Vagina (tissue), 2 donors: ENCODE measurements around the gene MAP2K5. TPM values are rescaled to one million over a fixed set of nuclear protein-coding genes. Genes with fewer than 3 reads are reported as not detected.

ENCODE experiments used
- DNase-seq, 2 donors: peaks; one replicate each; pipeline ENCODE4 v3.0.0-alpha.2; 2017; ENCODE audit errors: extremely low spot score in 2 of 2
- H3K27ac ChIP-seq: fragments of 200-600 bp; sonication (generic); one replicate; pipeline ENCODE4 v1.5.1; 2019
- H3K27me3 ChIP-seq: fragments of 200-600 bp; sonication (generic); one replicate; pipeline ENCODE4 v1.5.1; 2019
- H3K36me3 ChIP-seq, 2 donors: fragments of 200-600 bp; sonication (generic); one replicate each; pipeline ENCODE4 v1.5.1; 2017 to 2019
- H3K4me1 ChIP-seq: fragments of 200-600 bp; sonication (generic); one replicate; pipeline ENCODE4 v1.5.1; 2019
- H3K4me3 ChIP-seq, 2 donors: fragments of 200-600 bp; sonication (generic); 1 replicate in 1 of 2; 2 replicates in 1 of 2; pipeline ENCODE4 v1.5.1; 2016 to 2019
- H3K9me3 ChIP-seq: fragments of 200-600 bp; sonication (generic); one replicate; pipeline ENCODE4 v1.5.1; 2019
- POLR2A ChIP-seq, 2 donors: fragments of 450-650 bp; IDR thresholded peaks; one replicate each; pipeline ENCODE4 v1.6.1; 2017; ENCODE audit warnings: antibody characterized with exemption in 2 of 2, mild to moderate bottlenecking in 2 of 2, moderate library complexity in 2 of 2
- POLR2AphosphoS5 ChIP-seq, 2 donors: sonication (generic); formaldehyde crosslinking; IDR thresholded peaks; one replicate each; pipeline ENCODE4 v1.9.0; 2017; ENCODE audit warnings: antibody characterized with exemption in 2 of 2, mild to moderate bottlenecking in 2 of 2, low read depth in 1 of 2; ENCODE audit not compliant: insufficient read depth in 1 of 2
- intact Hi-C: fragments of 100-400 bp; cut with DNase I; formaldehyde crosslinking; loops from one replicate; pipeline ENCODE4 v1.15.1; 2023
- total RNA-seq: library from RNA; depleted of rRNA; stranded (reverse); fragments of >200 nt; gene quantifications from one replicate; pipeline ENCODE4 v1.2.3, GENCODE V29; 2016
- TF ChIP-seq, protein P1 (sequence below), 3 experiments: fragments of 450-650 bp in 2 of 3; fragments of 200-600 bp in 1 of 3; sonication (generic) in 1 of 3; IDR thresholded peaks; one replicate each; pipeline ENCODE4 v1.5.1; 2017 to 2019; ENCODE audit warnings: antibody characterized with exemption in 3 of 3, mild to moderate bottlenecking in 2 of 3, moderate library complexity in 2 of 3

MAP2K5 gene
- total RNA-seq, 1 donor from 2014 or later = 13.5 TPM

DNA sequence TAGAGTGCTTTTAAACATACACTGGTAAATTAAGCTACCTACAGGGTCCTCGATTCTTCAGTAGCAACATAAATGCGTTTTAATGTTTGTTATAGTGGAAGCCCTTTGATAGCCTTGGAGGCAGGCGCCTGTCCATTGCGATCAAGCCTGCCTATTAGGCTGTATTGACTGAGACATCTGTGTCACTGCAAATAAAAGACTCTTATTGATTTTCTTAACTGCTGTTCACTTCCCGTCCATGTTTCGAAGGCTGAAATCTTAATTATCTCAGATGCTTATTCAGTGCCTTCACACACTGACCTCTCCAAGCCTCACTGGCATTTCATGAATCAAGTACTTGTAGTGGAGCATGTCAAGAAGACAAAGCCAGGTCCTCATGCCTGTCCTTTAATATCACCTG lies 51.1 kb downstream of the MAP2K5 start:
- Histone ChIP-seq H3K36me3 (peaks cover 0 to 17% of the 10 kb centered on the region in 2 donors), H3K4me1 (no peaks in the 10 kb centered on the region), H3K27ac (no peak overlapping the region), H3K27me3 (no peaks in the 10 kb centered on the region), H3K4me3 (no peak overlapping the region), H3K9me3 (no peaks in the 10 kb centered on the region)
- TF ChIP-seq POLR2AphosphoS5 (IDR thresholded peaks at IDR 0.05; ENCODE audit: insufficient read depth in 1 of 2, low read depth in 1 of 2) = no peak
- DNase-seq = no peak
- intact Hi-C loops = no loop called here

GRCh38 chr15:67594770-67595169 lies 52.3 kb downstream of the MAP2K5 start:
- no peak overlapping the region for H3K27ac ChIP-seq
- peaks cover 0 to 17% of the 10 kb centered on the region in 2 donors for H3K36me3 ChIP-seq
- TF ChIP-seq, protein P1, sequence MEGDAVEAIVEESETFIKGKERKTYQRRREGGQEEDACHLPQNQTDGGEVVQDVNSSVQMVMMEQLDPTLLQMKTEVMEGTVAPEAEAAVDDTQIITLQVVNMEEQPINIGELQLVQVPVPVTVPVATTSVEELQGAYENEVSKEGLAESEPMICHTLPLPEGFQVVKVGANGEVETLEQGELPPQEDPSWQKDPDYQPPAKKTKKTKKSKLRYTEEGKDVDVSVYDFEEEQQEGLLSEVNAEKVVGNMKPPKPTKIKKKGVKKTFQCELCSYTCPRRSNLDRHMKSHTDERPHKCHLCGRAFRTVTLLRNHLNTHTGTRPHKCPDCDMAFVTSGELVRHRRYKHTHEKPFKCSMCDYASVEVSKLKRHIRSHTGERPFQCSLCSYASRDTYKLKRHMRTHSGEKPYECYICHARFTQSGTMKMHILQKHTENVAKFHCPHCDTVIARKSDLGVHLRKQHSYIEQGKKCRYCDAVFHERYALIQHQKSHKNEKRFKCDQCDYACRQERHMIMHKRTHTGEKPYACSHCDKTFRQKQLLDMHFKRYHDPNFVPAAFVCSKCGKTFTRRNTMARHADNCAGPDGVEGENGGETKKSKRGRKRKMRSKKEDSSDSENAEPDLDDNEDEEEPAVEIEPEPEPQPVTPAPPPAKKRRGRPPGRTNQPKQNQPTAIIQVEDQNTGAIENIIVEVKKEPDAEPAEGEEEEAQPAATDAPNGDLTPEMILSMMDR (IDR thresholded peaks at IDR 0.05) = no peak
- TF ChIP-seq POLR2A (IDR thresholded peaks at IDR 0.05) = no peak
- TF ChIP-seq POLR2AphosphoS5 (IDR thresholded peaks at IDR 0.05; ENCODE audit: insufficient read depth in 1 of 2, low read depth in 1 of 2) = no peak

DNA sequence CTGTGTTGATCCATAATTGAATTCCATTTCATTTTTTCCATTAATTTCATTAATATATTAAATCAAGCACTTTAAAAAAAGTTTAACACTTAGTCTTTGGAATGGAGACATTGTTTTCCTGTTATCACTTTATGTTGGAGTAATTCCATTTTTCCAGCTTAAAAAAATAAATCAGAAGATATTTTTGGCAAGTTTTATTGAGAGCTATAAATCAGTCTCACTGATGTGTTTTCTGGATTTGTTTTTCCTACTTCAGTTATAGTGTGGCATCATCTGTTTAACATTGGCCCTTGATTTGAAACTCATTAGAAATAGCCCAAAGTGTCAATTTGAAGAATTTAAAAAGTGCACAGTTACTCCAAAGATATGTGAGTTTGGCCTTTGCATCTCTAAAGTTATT lies 53.1 kb downstream of the MAP2K5 start:
- H3K4me3 ChIP-seq = no peak overlapping the region
- no peaks in the 10 kb centered on the region for H3K9me3 ChIP-seq
- H3K27ac ChIP-seq = no peak overlapping the region
- peaks cover 0 to 17% of the 10 kb centered on the region in 2 donors for H3K36me3 ChIP-seq
- no peaks in the 10 kb centered on the region for H3K4me1 ChIP-seq
- DNase-seq = no peak
- intact Hi-C loops = no loop called here
- H3K27me3 ChIP-seq = no peaks in the 10 kb centered on the region
- TF ChIP-seq POLR2AphosphoS5 (IDR thresholded peaks at IDR 0.05; ENCODE audit: insufficient read depth in 1 of 2, low read depth in 1 of 2) (no peak), POLR2A (IDR thresholded peaks at IDR 0.05) (no peak)
- TF ChIP-seq, protein P1 (IDR thresholded peaks at IDR 0.05) = no peak

More at GRCh38 chr15:67594770-67595169, 52.3 kb downstream of the MAP2K5 start:
- Histone ChIP-seq H3K27me3 (no peaks in the 10 kb centered on the region), H3K9me3 (no peaks in the 10 kb centered on the region), H3K4me3 (no peak overlapping the region), H3K4me1 (no peaks in the 10 kb centered on the region)
- intact Hi-C loops = no loop called here
- DNase-seq = no peak

DNA sequence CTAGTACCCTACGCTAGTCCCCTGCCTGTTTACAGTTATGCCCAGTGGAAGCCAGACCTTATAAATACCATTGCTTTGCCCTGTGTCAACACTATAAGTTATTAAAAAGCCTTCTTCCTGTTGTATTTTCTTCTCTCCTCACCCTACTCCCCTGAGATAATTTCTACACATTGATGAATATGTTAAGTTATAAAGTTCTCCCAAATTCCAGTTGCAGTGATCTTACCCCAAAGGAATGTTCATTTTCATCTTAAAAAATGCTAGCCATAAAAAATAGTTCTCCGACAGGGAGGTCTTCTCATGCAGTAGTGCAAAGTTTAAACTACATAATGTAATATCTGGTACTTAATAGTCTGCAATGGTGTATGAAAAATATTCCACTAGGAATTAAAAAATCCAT lies 58.6 kb downstream of the MAP2K5 start:
- Histone ChIP-seq H3K4me3 (no peak overlapping the region), H3K27ac (no peak overlapping the region), H3K36me3 (no peaks in the 10 kb centered on the region), H3K4me1 (no peaks in the 10 kb centered on the region), H3K27me3 (no peaks in the 10 kb centered on the region), H3K9me3 (no peaks in the 10 kb centered on the region)
- intact Hi-C loops = no loop called here
- TF ChIP-seq POLR2A (IDR thresholded peaks at IDR 0.05) = no peak
- TF ChIP-seq, protein P1 (IDR thresholded peaks at IDR 0.05) = no peak
- TF ChIP-seq POLR2AphosphoS5 (IDR thresholded peaks at IDR 0.05; ENCODE audit: insufficient read depth in 1 of 2, low read depth in 1 of 2) = no peak
- DNase-seq = no peak

GRCh38 chr15:67603063-67603462 lies 60.6 kb downstream of the MAP2K5 start:
- intact Hi-C loops = no loop called here
- H3K27ac ChIP-seq = no peak overlapping the region
- TF ChIP-seq POLR2A (IDR thresholded peaks at IDR 0.05) (no peak), POLR2AphosphoS5 (IDR thresholded peaks at IDR 0.05; ENCODE audit: insufficient read depth in 1 of 2, low read depth in 1 of 2) (no peak)
- TF ChIP-seq, protein P1 (IDR thresholded peaks at IDR 0.05) = no peak
- H3K4me1 ChIP-seq = no peaks in the 10 kb centered on the region
- no peak for DNase-seq
- no peaks in the 10 kb centered on the region for H3K36me3 ChIP-seq
- H3K9me3 ChIP-seq = no peaks in the 10 kb centered on the region
- no peak overlapping the region for H3K4me3 ChIP-seq
- H3K27me3 ChIP-seq = no peaks in the 10 kb centered on the region
